HEK293T (cell line): ENCODE data around the gene CDH12.

Experiments
- CTCF ChIA-PET: fragments of 350-600 bp; formaldehyde crosslinking; extraction: SDS; loops from one replicate; lab custom pipeline; 2021; ENCODE audit warnings: antibody characterized with exemption, inconsistent platforms; lab: Yijun Ruan, JAX
- POLR2A ChIA-PET: fragments of 350-600 bp; formaldehyde crosslinking; extraction: SDS; loops from one replicate; lab custom pipeline; 2020; ENCODE audit warnings: antibody characterized with exemption, inconsistent platforms; lab: Yijun Ruan, JAX
- DNase-seq: peaks from one replicate; pipeline ENCODE4 v3.0.0; 2012; ENCODE audit warnings: mixed read lengths; ENCODE audit errors: extremely low spot score
- ARNT ChIP-seq: fragments of 450-650 bp; IDR thresholded peaks from 2 replicates; pipeline ENCODE4 v1.6.1; 2017; ENCODE audit warnings: mild to moderate bottlenecking
- BHLHE40 ChIP-seq: fragments of 450-650 bp; IDR thresholded peaks from 2 replicates; pipeline ENCODE4 v1.6.1; 2016; ENCODE audit warnings: mild to moderate bottlenecking, moderate library complexity, borderline replicate concordance
- CTBP1 ChIP-seq: fragments of 450-650 bp; IDR thresholded peaks from 2 replicates; pipeline ENCODE4 v1.6.1; 2016; ENCODE audit warnings: borderline replicate concordance
- ELF4 ChIP-seq: fragments of 450-650 bp; IDR thresholded peaks from 2 replicates; pipeline ENCODE4 v1.6.1; 2017; ENCODE audit warnings: antibody characterized with exemption
- FOXA1 ChIP-seq: fragments of 450-650 bp; IDR thresholded peaks from 2 replicates; pipeline ENCODE4 v1.6.1; 2016; ENCODE audit warnings: mild to moderate bottlenecking
- FOXK2 ChIP-seq: fragments of 450-650 bp; IDR thresholded peaks from 2 replicates; pipeline ENCODE4 v1.6.1; 2016; ENCODE audit warnings: mild to moderate bottlenecking
- FOXM1 ChIP-seq: fragments of 450-650 bp; IDR thresholded peaks from 2 replicates; pipeline ENCODE4 v1.6.1; 2017; ENCODE audit warnings: mild to moderate bottlenecking, borderline replicate concordance
- HDGF ChIP-seq: fragments of 450-650 bp; IDR thresholded peaks from 2 replicates; pipeline ENCODE4 v1.6.1; 2017; ENCODE audit warnings: antibody characterized with exemption, borderline replicate concordance
- L3MBTL2 ChIP-seq: fragments of 450-650 bp; conservative IDR thresholded peaks from 2 replicates; pipeline ENCODE4 v1.6.1; 2016; ENCODE audit warnings: mild to moderate bottlenecking
- LEF1 ChIP-seq: fragments of 450-650 bp; IDR thresholded peaks from 2 replicates; pipeline ENCODE4 v1.6.1; 2017; ENCODE audit warnings: mild to moderate bottlenecking, borderline replicate concordance
- NFRKB ChIP-seq: fragments of 450-650 bp; IDR thresholded peaks from 2 replicates; pipeline ENCODE4 v1.6.1; 2016; ENCODE audit warnings: mild to moderate bottlenecking, moderate library complexity
- SP1 ChIP-seq: fragments of 450-650 bp; IDR thresholded peaks from 2 replicates; pipeline ENCODE4 v1.6.1; 2017
- SUZ12 ChIP-seq: fragments of 450-650 bp; IDR thresholded peaks from 2 replicates; pipeline ENCODE4 v1.6.1; 2016; ENCODE audit warnings: mild to moderate bottlenecking
- TARDBP ChIP-seq: fragments of 450-650 bp; IDR thresholded peaks from 2 replicates; pipeline ENCODE4 v1.6.1; 2016
- ZNF384 ChIP-seq: fragments of 450-650 bp; IDR thresholded peaks from 2 replicates; pipeline ENCODE4 v1.6.1; 2016
- TF ChIP-seq, protein P1 (sequence below): fragments of 450-650 bp; IDR thresholded peaks from 2 replicates; pipeline ENCODE4 v1.6.1; 2016

CDH12 gene

GRCh38 chr5:22846693-22847092 lies 6.5 kb downstream of the CDH12 start:
- DNase-seq: no peak
- ChIA-PET CTCF (no interaction called here), POLR2A (no interaction called here)
- TF ChIP-seq TARDBP (no peak), FOXA1 (no peak), ZNF384 (no peak), CTBP1 (no peak), HDGF (no peak), ARNT (no peak)
- TF ChIP-seq, protein P1, sequence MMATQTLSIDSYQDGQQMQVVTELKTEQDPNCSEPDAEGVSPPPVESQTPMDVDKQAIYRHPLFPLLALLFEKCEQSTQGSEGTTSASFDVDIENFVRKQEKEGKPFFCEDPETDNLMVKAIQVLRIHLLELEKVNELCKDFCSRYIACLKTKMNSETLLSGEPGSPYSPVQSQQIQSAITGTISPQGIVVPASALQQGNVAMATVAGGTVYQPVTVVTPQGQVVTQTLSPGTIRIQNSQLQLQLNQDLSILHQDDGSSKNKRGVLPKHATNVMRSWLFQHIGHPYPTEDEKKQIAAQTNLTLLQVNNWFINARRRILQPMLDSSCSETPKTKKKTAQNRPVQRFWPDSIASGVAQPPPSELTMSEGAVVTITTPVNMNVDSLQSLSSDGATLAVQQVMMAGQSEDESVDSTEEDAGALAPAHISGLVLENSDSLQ: no peak

DNA sequence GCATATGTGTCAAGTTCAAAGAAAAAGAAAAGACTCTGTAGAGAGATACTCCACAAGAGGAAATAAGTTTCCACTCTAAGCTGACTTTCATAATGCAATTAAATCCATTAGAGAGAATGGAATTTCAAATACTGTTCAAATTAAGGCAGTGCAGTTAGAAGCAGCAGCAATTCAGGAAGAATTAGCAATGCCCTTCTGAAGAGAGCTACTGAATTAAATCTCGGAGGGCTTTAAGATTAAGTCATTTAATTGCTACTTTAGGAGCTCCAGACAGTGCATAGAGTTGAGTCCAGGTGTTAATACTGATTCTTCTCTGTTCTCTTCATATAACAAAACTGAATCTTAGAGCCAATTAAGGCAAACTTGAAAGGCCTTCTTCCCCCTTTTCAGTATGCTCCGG lies 8.5 kb downstream of the CDH12 start:
- ChIA-PET POLR2A (no interaction called here), CTCF (no interaction called here)
- DNase-seq: no peak
- TF ChIP-seq LEF1 (no peak), NFRKB (no peak), L3MBTL2 (no peak), SUZ12 (no peak), FOXK2 (no peak), CTBP1 (no peak), HDGF (no peak), FOXA1 (no peak), ZNF384 (no peak), SP1 (no peak)
- TF ChIP-seq, protein P1: no peak

DNA sequence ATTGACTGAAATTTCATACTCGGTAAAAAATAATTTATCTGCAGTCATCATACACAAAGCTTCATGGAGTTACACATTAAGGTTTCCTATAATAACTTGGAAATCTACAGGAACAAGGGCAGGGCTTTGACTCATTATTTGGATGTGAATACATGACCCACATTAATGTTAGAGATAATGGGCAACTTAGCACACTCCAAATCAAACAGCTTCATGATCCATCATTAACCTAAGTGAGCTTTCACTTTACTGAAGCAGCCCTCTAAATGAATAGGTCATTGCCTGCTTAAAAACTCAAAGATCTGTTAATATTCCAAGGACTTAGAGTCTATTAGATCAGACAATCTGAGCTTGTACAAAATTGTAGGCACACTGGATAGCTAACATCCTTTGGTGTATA lies 9.0 kb downstream of the CDH12 start:
- no peak for TF ChIP-seq FOXA1
- no peak for DNase-seq
- POLR2A ChIA-PET: no interaction called here
- CTCF ChIA-PET: interaction anchor here (0.6 kb wide), 1 partner anchor 228 kb away, joined by 3 read pairs; no protein-coding TSS in a partner anchor

- DNase-seq: no peak
- ChIA-PET POLR2A (no interaction called here), CTCF (no interaction called here)
- TF ChIP-seq CTBP1 (no peak), HDGF (no peak), BHLHE40 (no peak), L3MBTL2 (no peak), ELF4 (no peak), ARNT (no peak), FOXK2 (no peak)
- TF ChIP-seq, protein P1: no peak
Measured at GRCh38 chr5:22842574-22842973, 10.6 kb downstream of the CDH12 start.

DNA sequence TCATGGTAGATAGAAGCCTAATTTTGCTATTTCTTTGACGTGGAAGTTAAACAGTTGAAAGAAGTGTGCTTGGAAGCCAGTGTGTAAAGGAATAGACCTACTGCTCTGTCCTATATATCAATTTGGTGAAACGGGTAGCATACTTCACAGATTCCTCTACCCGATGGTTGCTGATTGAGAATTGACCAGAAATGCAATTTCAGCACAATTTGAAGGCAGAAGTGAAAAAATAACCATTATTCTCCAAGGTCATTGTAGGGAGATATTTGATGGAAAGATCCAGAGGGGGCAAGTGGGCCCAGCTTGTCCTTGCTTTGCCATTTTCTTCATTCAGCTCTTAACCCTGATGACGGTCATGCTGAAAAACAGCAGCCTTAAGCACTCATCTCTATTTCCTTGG lies 15.3 kb downstream of the CDH12 start:
- CTCF ChIA-PET: no interaction called here
- DNase-seq: no peak
- TF ChIP-seq L3MBTL2 (no peak), FOXK2 (no peak), SP1 (no peak), ELF4 (no peak), TARDBP (no peak), HDGF (no peak), ZNF384 (no peak), CTBP1 (no peak), NFRKB (no peak), LEF1 (no peak), FOXM1 (no peak), BHLHE40 (no peak), SUZ12 (no peak)
- TF ChIP-seq, protein P1: no peak
- POLR2A ChIA-PET: no interaction called here

DNA sequence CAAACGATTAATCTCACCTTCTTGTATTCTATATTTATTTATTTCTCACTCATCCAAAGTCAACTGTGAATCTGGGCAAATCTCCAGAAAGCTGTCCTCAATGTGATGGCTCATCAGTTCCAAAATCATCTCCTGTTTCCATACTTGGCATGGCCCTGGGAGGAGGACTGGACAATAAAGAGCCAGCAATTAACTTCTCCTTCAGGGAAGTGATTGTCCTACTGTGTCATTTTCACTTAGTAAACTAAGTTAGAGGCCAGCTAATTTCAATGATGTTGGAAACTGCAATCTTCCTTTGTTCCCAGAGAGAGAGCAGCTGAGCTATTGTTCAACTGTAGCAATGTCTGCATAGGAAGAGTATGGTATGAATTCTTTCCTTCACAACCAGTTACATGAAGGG lies 17.5 kb downstream of the CDH12 start:
- ChIA-PET POLR2A (no interaction called here), CTCF (no interaction called here)
- DNase-seq: no peak
- TF ChIP-seq ZNF384 (no peak), ELF4 (no peak), BHLHE40 (no peak), ARNT (no peak)
- TF ChIP-seq, protein P1: no peak
